Activated CD8-positive, alpha-beta memory T cell treated with anti-CD3 and anti-CD28 coated beads, Interleukin-2, amount 50 U/mL, for 4 hours (primary cell): ENCODE data around the gene HHIPL2.
A peak's percentile ranks its signal among the peaks of the same experiment; 100 is the strongest.

Experiments used
- DNase-seq: peaks from one replicate; pipeline ENCODE4 v3.0.0-alpha.2; 2020

HHIPL2 gene

GRCh38 chr1:222547944-222548671 lies at the start of gene HHIPL2:
Gene HHIPL2, minus strand, starts transcription at chr1:222548104. Its CDS starts 60 bp downstream, at chr1:222548044.
- DNase-seq, result no peak

GRCh38 chr1:222596696-222597095 lies 48.8 kb upstream of the HHIPL2 start:
- no peak for DNase-seq

- no peak for DNase-seq
These were observed 46.9 kb upstream of the HHIPL2 start for GRCh38 chr1:222594789-222595188.

GRCh38 chr1:222592171-222592570 lies 44.3 kb upstream of the HHIPL2 start:
- no peak for DNase-seq

- DNase-seq, result peak; percentile 81
These were observed 41.8 kb upstream of the HHIPL2 start, which contains the start of gene TAF1A for GRCh38 chr1:222589462-222590302. Gene TAF1A, minus strand, starts transcription at chr1:222589933.

- no peak for DNase-seq
These were observed 40.2 kb upstream of the HHIPL2 start for GRCh38 chr1:222588135-222588534.

GRCh38 chr1:222586842-222587241 lies 38.9 kb upstream of the HHIPL2 start:
- DNase-seq, result no peak

GRCh38 chr1:222583079-222583478 lies 35.2 kb upstream of the HHIPL2 start:
- no peak for DNase-seq

GRCh38 chr1:222582099-222582774 lies 34.3 kb upstream of the HHIPL2 start:
- DNase-seq, result no peak

GRCh38 chr1:222579316-222579715 lies 31.4 kb upstream of the HHIPL2 start:
- DNase-seq, result no peak

- DNase-seq, result no peak
These were observed 22.9 kb upstream of the HHIPL2 start for GRCh38 chr1:222570837-222571236.

- DNase-seq, result no peak
These were observed 13.8 kb upstream of the HHIPL2 start for GRCh38 chr1:222561656-222562055.

GRCh38 chr1:222557574-222557973 lies 9.7 kb upstream of the HHIPL2 start:
- no peak for DNase-seq

- no peak for DNase-seq
These were observed 9.2 kb upstream of the HHIPL2 start for GRCh38 chr1:222557148-222557547.

- DNase-seq, result no peak
These were observed 8.2 kb upstream of the HHIPL2 start for GRCh38 chr1:222555992-222556615.

GRCh38 chr1:222554177-222554576 lies 6.3 kb upstream of the HHIPL2 start:
- DNase-seq, result no peak

- no peak for DNase-seq
These were observed 5.0 kb upstream of the HHIPL2 start for GRCh38 chr1:222552882-222553281.

- DNase-seq, result no peak
These were observed 667 bp downstream of the HHIPL2 start for GRCh38 chr1:222547260-222547614.

GRCh38 chr1:222546548-222547259 lies 1.2 kb downstream of the HHIPL2 start:
- no peak for DNase-seq

- DNase-seq, result no peak
These were observed 1.8 kb downstream of the HHIPL2 start for GRCh38 chr1:222546091-222546490.

GRCh38 chr1:222543817-222544216 lies 4.1 kb downstream of the HHIPL2 start:
- DNase-seq, result no peak

GRCh38 chr1:222540598-222540995 lies 7.3 kb downstream of the HHIPL2 start:
- DNase-seq, result no peak
